Colonic mucosa (tissue), 4 donors: Measurements from ENCODE around the gene SLCO4C1. TPM values are rescaled to one million over a fixed set of nuclear protein-coding genes. Genes with fewer than 3 reads are reported as not detected.

Experiments
- DNase-seq: peaks from one replicate; pipeline ENCODE4 v3.0.0-alpha.2; 2020
- H3K27ac ChIP-seq: fragments of 200-600 bp; one replicate; pipeline ENCODE4 v1.8.0; 2021
- H3K27me3 ChIP-seq: fragments of 200-600 bp; one replicate; pipeline ENCODE4 v1.8.0; 2021
- H3K36me3 ChIP-seq: fragments of 200-600 bp; one replicate; pipeline ENCODE4 v1.8.0; 2021
- H3K4me1 ChIP-seq: fragments of 200-600 bp; one replicate; pipeline ENCODE4 v1.8.0; 2021; ENCODE audit warnings: mild to moderate bottlenecking
- H3K4me3 ChIP-seq: fragments of 200-600 bp; one replicate; pipeline ENCODE4 v1.8.0; 2021
- H3K9ac ChIP-seq, 2 donors: one replicate each; pipeline ENCODE4 v1.7.0; 2013; ENCODE audit warnings: control low read depth in 2 of 2, low read depth in 2 of 2, low read length in 2 of 2
- H3K9me3 ChIP-seq: fragments of 200-600 bp; one replicate; pipeline ENCODE4 v1.8.0; 2021
- intact Hi-C: fragments of 100-400 bp; cut with DNase I; formaldehyde crosslinking; loops from one replicate; pipeline ENCODE4 v1.14.1; 2022
- total RNA-seq, 2 donors: library from RNA; stranded (reverse); fragmentation: NEBNext Ultra II Directional in 1 of 2; extraction: Animal tissue kit (Norgen Biotek cat#: 25700) in 1 of 2; gene quantifications; one replicate each; pipeline ENCODE4 v1.2.1, GENCODE V29; 2021
- TF ChIP-seq, protein P1 (sequence below): fragments of 200-600 bp; IDR thresholded peaks from one replicate; pipeline ENCODE4 v1.8.0; 2022; ENCODE audit warnings: antibody characterized with exemption, mild to moderate bottlenecking
- donor health status: healthy.
- donor health status: DM: no; HTN: no; CAD: no.
- donor health status: DM: no; HTN: no; CAD: no.

SLCO4C1 gene
- total RNA-seq, 2 donors from 2014 or later = 1.4 to 2.9 TPM

DNA sequence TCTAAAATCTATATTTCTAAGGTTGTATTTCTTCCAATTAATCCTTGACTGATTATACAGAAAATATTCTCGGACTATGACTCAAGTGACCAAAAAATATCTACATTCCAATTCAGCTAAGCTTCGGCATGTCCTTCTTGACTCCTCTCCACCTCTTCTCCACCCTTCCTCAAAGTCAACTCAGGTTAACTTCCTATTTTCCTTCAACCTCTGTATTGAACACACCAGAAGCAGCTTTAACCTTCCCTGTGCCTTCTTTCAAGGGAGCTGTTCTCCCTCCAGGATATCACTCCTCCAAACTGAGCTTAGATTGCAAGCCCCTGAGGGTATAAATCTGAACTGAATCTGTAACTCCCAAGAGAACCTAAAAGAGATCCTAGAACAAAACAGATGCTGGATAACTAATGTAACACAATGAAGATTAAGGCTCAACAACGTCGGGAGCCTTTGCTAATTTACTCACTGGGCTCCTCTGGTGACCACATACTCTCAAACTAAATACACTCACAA is 1.1 kb downstream of the SLCO4C1 start:
- H3K9ac ChIP-seq = no peak overlapping the region
- no peaks in the 10 kb centered on the region for H3K36me3 ChIP-seq
- intact Hi-C loops = no loop called here
- no peaks in the 10 kb centered on the region for H3K27me3 ChIP-seq
- no peak for DNase-seq
- H3K4me1 ChIP-seq = no peaks in the 10 kb centered on the region
- no peaks in the 10 kb centered on the region for H3K9me3 ChIP-seq
- TF ChIP-seq, protein P1, sequence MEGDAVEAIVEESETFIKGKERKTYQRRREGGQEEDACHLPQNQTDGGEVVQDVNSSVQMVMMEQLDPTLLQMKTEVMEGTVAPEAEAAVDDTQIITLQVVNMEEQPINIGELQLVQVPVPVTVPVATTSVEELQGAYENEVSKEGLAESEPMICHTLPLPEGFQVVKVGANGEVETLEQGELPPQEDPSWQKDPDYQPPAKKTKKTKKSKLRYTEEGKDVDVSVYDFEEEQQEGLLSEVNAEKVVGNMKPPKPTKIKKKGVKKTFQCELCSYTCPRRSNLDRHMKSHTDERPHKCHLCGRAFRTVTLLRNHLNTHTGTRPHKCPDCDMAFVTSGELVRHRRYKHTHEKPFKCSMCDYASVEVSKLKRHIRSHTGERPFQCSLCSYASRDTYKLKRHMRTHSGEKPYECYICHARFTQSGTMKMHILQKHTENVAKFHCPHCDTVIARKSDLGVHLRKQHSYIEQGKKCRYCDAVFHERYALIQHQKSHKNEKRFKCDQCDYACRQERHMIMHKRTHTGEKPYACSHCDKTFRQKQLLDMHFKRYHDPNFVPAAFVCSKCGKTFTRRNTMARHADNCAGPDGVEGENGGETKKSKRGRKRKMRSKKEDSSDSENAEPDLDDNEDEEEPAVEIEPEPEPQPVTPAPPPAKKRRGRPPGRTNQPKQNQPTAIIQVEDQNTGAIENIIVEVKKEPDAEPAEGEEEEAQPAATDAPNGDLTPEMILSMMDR = no peak
- no peak overlapping the region for H3K27ac ChIP-seq
- H3K4me3 ChIP-seq = no peak overlapping the region

DNA sequence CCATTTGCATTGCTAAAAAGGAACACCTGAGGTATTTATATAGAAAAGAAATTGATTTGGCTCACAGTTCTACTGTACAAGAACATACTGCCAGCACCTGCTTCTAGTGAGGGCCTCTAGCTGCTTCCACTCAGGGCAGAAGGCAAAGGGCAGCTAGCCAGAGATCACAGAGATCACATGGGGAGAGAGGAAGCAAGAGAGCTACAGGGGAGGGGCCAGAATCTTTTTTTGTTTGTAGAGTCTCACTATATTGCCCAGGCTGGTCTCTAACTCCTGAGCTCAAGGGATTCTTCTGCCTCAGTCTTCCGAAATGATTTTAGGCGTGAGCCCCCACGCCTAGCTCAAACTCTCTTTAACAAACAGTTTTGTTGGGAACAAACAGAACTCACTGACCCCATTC is 6.1 kb downstream of the SLCO4C1 start:
- intact Hi-C loops = no loop called here
- Histone ChIP-seq H3K4me1 (no peaks in the 10 kb centered on the region), H3K27ac (no peak overlapping the region), H3K9me3 (no peaks in the 10 kb centered on the region), H3K9ac (no peak overlapping the region), H3K4me3 (no peak overlapping the region), H3K27me3 (no peaks in the 10 kb centered on the region), H3K36me3 (no peaks in the 10 kb centered on the region)
- TF ChIP-seq, protein P1 = no peak
- DNase-seq = no peak

DNA sequence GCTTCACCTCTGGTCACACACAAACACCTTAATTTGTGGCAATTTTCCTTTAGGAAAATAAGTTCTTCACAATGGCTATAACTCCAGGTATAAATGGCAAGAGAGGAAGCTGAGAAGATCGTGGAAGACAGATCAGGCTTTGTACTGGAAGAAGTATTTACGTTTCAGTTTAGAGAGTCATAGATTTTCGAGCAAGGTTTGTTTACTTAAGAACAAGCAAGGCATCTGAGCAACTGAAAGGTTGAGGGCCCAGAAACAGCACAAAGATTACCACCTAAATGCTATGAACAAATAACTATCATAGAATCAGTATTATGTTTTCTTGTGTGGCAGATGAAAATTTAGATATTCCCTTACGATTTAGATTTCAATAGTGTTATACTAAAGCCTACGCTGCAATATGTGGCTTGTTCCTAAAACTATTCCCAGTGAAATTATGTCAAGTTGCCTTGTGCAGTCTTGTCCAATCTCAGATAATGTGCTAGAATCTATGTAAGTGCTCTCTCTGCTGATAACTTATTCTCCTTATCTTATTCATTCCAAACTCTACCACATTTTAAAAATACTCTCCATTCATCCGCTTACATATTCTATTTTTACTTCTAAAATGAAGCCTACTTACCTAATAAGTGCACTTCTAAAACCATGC is 6.7 kb downstream of the SLCO4C1 start:
- H3K9ac ChIP-seq = no peak overlapping the region
- no peaks in the 10 kb centered on the region for H3K27me3 ChIP-seq
- TF ChIP-seq, protein P1 = no peak
- H3K27ac ChIP-seq = no peak overlapping the region
- H3K4me1 ChIP-seq = no peaks in the 10 kb centered on the region
- H3K9me3 ChIP-seq = no peaks in the 10 kb centered on the region
- H3K4me3 ChIP-seq = no peak overlapping the region
- intact Hi-C loops = no loop called here
- no peaks in the 10 kb centered on the region for H3K36me3 ChIP-seq
- DNase-seq = no peak

DNA sequence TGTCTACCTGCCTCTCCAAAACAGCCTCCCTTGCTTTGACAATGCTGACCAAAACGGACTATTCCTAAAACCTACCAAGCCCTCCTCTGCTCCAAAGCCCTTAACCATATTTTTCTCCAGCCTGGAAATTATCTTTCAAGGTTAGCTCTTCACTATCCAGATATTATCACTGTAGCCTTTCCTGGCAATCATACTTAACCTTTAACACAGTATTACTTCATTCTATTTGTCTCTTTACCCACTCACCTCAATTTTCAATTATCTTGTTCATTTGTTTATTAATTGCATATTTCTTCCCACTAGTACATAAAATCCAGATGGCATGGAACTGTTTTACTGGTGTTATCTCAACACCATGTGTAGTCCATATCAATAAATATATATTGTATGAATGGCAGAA is 7.5 kb downstream of the SLCO4C1 start:
- TF ChIP-seq, protein P1 = no peak
- Histone ChIP-seq H3K27me3 (no peaks in the 10 kb centered on the region), H3K4me1 (no peaks in the 10 kb centered on the region), H3K9me3 (no peaks in the 10 kb centered on the region), H3K27ac (no peak overlapping the region), H3K9ac (no peak overlapping the region), H3K4me3 (no peak overlapping the region), H3K36me3 (no peaks in the 10 kb centered on the region)
- intact Hi-C loops = no loop called here
- DNase-seq = no peak

DNA sequence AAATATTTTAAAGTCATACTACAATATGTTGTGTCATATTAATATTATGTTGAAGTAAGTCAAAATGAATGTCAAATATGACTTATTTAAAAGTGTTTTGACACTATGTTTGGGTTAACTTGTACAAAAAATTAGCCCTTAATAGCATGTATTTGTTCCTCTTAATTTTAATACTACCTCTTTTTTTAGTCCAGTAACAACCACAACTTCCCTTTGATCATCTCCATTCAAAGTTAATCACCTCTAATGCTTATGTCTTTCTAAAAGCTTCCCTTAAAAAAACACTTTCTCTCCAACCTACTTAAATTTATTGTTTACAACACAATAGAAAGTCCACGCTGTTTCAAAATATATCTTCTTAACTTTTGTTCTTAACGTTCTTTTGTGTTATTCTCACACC is 9.6 kb downstream of the SLCO4C1 start:
- intact Hi-C loops = no loop called here
- Histone ChIP-seq H3K9ac (no peak overlapping the region), H3K36me3 (no peaks in the 10 kb centered on the region), H3K4me3 (no peak overlapping the region), H3K9me3 (no peaks in the 10 kb centered on the region), H3K27ac (no peak overlapping the region), H3K27me3 (no peaks in the 10 kb centered on the region), H3K4me1 (no peaks in the 10 kb centered on the region)
- TF ChIP-seq, protein P1 = no peak
- DNase-seq = no peak
